ENCODE measurements around the gene DNAH7. TPM values are rescaled to one million over a fixed set of nuclear protein-coding genes. Genes with fewer than 3 reads are reported as not detected.

Gene DNAH7
- total and polyA plus RNA-seq, 9 of the 15 experiments (the other 6 are each of a cell fraction or from before 2014, with no cell fraction given): 0.03 to 0.42 (median 0.18) TPM

- no peak for TF ChIP-seq HNRNPK (IDR thresholded peaks at IDR 0.05; ENCODE audit: low read depth, low read length, poor library complexity, severe bottlenecking)
- TF ChIP-seq, protein P1, sequence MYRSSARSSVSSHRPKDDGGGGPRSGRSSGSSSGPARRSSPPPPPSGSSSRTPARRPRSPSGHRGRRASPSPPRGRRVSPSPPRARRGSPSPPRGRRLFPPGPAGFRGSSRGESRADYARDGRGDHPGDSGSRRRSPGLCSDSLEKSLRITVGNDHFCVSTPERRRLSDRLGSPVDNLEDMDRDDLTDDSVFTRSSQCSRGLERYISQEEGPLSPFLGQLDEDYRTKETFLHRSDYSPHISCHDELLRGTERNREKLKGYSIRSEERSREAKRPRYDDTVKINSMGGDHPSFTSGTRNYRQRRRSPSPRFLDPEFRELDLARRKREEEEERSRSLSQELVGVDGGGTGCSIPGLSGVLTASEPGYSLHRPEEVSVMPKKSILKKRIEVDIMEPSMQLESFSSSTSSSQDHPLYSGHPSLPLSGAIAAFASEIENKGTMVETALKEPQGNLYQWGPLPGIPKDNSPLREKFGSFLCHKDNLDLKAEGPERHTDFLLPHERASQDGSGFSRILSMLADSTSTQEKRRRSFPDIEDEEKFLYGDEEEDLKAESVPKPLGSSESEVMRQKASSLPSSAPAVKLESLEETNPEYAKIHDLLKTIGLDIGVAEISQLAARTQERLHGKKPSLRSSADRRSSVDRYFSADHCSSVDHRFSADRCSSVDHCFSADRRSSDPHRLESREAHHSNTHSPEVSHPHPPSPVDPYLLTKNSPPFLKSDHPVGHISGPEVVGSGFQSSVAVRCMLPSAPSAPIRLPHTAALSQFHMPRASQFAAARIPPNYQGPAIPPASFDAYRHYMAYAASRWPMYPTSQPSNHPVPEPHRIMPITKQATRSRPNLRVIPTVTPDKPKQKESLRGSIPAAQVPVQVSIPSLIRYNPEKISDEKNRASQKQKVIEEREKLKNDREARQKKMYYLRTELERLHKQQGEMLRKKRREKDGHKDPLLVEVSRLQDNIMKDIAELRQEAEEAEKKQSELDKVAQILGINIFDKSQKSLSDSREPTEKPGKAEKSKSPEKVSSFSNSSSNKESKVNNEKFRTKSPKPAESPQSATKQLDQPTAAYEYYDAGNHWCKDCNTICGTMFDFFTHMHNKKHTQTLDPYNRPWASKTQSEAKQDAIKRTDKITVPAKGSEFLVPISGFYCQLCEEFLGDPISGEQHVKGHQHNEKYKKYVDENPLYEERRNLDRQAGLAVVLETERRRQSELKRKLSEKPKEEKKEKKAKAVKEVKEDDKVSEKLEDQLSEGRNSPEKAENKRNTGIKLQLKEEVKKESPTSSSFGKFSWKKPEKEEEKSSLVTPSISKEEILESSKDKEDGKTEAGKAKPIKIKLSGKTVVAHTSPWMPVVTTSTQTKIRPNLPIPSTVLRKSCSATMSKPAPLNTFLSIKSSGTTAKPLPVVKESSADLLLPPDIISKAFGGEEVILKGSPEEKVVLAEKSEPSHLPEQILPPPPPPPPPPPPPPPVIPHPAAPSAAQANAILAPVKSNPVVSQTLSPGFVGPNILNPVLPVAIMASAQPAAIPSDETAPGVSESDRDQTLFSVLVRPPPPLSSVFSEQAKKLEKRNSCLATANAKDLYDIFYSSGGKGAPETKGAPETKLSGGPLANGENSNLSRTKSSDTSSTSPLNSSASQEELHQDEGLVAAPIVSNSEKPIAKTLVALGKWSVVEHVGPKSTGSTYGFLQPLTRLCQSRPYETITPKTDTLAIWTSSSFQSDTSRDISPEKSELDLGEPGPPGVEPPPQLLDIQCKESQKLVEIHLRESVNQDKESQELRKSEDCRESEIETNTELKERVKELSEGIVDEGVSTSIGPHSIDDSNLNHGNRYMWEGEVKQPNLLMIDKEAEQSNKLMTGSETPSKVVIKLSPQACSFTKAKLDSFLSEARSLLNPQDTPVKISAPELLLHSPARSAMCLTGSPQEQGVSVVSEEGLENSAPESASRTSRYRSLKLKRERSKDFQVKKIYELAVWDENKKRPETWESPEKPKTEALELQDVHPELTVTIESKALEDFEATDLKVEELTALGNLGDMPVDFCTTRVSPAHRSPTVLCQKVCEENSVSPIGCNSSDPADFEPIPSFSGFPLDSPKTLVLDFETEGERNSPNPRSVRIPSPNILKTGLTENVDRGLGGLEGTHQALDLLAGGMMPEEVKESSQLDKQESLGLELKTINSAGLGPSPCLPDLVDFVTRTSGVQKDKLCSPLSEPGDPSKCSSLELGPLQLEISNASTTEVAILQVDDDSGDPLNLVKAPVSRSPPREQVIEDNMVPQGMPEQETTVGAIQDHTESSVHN (IDR thresholded peaks at IDR 0.05; ENCODE audit: borderline replicate concordance in 1 of 2, low read depth in 1 of 2): no peak
- TF ChIP-seq ZNF551 (CRISPR knock-in tag; IDR thresholded peaks at IDR 0.05): no peak
- TF ChIP-seq, protein P2, sequence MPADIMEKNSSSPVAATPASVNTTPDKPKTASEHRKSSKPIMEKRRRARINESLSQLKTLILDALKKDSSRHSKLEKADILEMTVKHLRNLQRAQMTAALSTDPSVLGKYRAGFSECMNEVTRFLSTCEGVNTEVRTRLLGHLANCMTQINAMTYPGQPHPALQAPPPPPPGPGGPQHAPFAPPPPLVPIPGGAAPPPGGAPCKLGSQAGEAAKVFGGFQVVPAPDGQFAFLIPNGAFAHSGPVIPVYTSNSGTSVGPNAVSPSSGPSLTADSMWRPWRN (IDR thresholded peaks at IDR 0.05; ENCODE audit: low read depth): no peak
- TF ChIP-seq MTA3 (IDR thresholded peaks at IDR 0.05; ENCODE audit: borderline replicate concordance): no peak
- peak in 2 of 3 experiments; percentile 13 to 60; a peak in 4 of 6 replicates for TF ChIP-seq CTCF (IDR thresholded peaks at IDR 0.05 in 2 of 3, conservative IDR thresholded peaks at IDR 0.05 in 1 of 3; ENCODE audit: insufficient read depth in 2 of 3, low read depth in 1 of 3, low read length in 3 of 3)
- TF ChIP-seq ZNF586 (CRISPR knock-in tag; conservative IDR thresholded peaks at IDR 0.05): no peak
- no peak for TF ChIP-seq ZNF277 (CRISPR knock-in tag; IDR thresholded peaks at IDR 0.05; ENCODE audit: borderline replicate concordance)
Measured at GRCh38 chr2:196066291-196067087, 2.1 kb downstream of the DNAH7 start (continued).

All from K562 (cell line).